Renal cortical epithelial cell (primary cell): ENCODE results near the gene GUCY2C. TPM values are rescaled to one million over a fixed set of nuclear protein-coding genes. Genes with fewer than 3 reads are reported as not detected.

ENCODE experiments used
- DNase-seq: peaks from one replicate; pipeline ENCODE4 v3.0.0-alpha.2; 2011; ENCODE audit warnings: low read depth
- total RNA-seq: library from RNA; depleted of rRNA; stranded (reverse); fragments of >200 nt; gene quantifications from 2 replicates; pipeline ENCODE4 v1.2.3, GENCODE V29; 2014

The GUCY2C gene
- total RNA-seq, 1 donor from 2014 or later = not detected

- peak; percentile 45 for DNase-seq
These were observed 67.6 kb downstream of the GUCY2C start for GRCh38 chr12:14628771-14629170.

DNA sequence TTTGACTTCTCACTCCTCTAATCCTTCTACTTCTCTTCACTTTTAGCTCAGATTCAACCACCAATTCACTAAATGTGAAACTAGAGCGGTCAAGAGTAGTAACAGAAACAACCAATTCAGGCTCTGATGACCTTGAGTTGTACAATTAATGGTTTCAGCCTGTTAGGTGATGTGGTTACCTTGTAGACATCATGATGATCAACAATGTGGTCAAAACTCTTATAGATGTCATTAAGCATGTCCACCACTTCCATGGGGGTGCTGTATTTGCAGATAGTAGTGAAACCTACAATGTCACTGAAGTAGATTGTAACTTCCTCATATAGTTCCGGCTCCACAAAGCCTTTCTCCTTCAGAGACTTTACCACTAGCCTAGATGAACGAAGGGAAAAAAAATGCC, 74.6 kb downstream of the GUCY2C start:
- no peak for DNase-seq

DNA sequence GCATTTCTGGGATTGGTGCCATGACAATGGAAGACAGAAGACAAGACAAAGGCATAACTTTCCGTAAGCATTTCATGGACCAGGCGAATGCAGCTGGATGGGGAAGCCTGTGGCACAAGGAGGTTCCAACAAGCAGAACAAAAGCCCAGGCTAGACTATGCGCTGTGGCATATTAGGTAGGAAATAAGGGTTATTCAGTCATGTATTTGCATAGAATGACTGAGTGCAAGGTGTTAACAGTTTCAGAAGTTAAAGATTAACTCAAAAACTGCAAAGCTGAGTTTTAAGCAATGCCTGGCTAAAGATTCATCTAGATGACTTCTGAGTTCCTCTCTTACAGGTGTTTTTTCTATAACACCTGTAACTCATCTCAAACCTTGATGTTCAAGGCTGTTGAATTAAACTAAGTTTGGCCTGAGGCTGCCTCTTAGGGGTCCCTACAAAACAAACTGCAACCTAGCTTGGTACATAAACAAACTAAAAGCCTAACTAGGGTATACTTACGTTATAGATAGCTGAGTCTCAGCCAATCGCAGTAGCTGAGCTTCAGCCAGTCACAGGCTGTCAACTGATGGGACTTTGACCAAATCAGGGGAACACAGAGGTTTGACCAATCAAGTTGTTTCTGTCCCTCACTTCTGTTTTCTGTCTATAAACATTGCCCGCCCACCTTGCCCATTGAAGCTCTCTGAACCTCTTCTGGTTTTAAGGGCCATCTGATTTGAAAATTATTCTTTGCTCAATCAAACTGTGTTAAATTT, 76.5 kb downstream of the GUCY2C start:
- peak; percentile 89 for DNase-seq

DNA sequence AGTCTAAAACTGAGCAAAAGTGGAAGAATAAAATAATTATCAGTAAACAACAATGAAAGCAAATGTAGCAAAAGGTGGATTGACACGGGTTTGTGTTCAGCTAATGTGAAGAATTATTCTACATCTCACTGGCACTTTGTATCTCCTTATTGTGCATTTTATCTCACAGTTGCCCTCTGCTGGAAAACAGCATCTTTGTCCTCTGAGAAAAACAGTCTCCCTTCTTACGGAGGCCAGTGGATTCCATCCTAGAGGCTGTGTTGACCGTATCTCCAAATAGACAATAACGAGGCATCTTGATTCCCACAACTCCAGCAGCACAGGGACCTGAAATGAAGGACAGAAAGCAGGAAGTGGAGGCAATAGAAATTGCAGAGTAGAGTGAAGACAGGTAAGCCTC, 77.4 kb downstream of the GUCY2C start:
- DNase-seq = peak; percentile 36

DNA sequence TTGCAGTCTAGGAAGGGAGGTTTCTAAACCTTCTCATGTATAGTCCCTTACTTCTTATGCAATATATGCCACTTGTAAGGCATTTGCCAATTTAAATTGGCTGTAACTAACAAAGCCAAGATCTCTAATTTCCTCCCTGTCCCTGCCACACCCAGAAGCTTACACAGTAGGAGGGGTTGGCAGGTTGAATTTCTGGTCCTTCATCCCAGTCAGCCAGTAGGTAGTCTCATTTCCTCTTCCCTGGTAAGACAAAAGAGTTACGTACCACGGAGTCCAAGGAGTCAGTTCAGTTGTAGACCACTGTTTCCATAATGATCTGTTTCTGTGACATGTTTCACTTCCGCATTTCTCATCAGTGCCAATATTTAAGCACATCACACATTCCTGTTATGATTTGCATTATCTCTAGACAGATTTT, 81.7 kb downstream of the GUCY2C start:
- no peak for DNase-seq

- no peak for DNase-seq
These were observed 82.7 kb downstream of the GUCY2C start for GRCh38 chr12:14613718-14614117.

DNA sequence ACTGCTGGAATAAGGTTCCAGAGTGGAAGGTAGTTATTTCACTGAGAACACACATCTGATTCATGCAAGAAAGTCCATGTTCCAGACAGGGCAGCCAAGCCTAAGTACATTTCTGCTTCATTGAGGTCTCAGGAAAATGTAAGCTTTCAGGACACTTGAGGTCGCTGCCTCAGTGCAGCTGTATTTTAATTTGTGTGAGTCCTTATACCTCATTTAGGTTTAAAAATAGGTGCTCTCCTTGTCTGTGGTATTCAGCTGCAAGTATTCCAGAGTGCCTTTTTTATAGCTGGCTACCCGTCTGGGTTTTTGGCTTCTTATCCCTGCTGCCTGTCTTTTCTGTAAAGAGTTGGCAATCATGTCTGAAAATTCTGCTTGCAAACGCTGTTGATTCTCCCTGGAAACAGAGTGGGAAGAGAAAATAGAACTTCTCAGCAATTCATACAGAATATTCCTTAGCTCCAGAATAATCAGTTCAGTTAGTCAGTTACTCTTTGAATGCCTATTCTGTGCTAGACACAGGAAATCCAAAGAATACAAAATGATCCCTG, 83.4 kb downstream of the GUCY2C start:
- DNase-seq = no peak

GRCh38 chr12:14612250-14612649, 84.1 kb downstream of the GUCY2C start:
- no peak for DNase-seq

DNA sequence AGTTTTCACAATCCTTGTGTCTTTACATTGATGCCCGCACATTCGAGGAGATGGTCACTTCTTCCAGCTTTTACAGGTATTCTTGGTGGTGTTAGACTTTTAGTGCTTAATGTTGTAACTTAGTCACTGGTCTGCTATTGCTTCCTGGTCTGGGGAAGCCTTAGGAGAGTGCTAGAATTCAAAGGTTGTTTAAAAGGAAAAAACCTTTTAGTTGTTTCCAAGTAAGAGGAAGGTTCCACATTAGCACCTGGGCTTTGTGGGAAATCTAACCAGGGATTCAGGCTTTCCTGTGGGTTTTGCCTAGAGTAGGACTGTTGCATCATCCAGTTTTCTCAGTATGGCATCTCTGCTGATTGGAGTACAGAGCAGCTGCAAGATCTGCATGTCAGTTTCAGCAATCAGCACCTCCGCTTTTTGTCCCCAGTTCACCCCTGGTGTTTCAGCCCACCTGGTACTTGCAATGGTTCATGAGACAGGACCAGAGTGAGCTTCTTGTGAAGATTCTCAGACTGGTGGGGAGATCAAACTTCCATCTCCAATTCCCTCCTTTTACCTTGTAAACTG, 84.7 kb downstream of the GUCY2C start:
- no peak for DNase-seq

DNA sequence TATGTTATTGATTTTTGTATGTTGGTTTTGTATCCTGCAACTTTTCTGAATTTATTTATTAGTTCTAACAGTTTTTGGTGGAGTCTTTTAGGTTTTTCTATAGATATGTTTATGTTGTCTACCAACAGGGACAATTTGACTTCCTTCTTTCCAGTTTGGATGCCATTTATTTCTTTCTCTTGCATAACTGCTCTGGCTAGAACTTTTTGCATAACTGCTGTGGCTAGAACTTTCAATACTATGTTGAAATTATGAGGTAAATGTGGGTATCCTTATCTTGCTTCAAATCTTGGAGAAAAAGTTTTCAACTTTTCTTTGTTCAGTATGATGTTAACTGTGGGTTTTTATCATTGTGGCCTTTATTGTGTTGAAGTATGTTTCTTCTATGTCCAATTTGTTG, 88.8 kb downstream of the GUCY2C start:
- DNase-seq = no peak

DNA sequence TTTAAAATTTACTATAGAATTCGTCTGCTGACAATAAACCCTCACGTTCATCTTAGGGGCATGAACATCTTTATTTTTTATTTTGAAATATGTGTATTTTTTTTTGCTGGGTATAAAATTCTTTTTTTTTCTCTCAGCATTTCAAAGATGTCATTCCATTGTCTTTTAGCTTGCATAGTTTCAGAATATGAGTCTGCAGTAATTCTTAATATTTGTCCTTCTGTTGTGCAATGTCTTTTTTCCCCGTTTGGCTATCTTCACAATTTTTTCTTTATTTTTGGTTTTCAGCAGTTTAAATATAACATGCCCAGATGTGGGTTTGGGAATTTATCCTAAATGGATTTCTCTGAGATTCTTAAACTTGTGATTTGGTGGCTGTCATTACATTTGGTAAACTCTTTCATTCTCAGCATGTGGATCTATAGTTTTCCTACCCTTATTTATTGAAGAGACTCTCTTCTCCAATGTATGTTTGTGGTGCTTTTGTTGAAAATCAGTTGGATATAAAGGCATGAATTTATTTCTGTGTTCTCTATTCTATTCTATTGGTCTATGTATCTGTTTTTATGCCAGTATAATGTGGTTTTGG, 90.9 kb downstream of the GUCY2C start:
- no peak for DNase-seq

- DNase-seq = no peak
These were observed 94.5 kb downstream of the GUCY2C start for GRCh38 chr12:14601692-14602478.

GRCh38 chr12:14597480-14597879, 98.9 kb downstream of the GUCY2C start:
- DNase-seq = no peak

DNA sequence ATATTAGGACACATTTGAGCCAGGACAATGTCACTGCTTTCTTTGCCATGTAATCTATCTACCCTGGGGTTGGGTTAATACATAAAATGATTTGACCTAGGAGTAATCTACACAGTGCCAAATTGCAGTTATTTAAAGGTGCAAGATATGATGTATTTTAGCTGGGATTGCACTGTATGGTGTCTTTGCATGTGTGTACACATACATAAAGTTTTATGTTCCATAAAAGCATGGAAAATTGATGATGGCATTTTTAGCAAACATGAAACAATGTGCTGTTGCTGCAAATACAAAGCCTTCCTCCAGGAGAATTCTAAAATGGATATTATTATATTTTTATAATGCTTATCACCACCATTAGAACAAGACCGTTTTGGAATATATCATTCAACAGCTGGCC, 104.7 kb downstream of the GUCY2C start:
- DNase-seq = no peak

DNA sequence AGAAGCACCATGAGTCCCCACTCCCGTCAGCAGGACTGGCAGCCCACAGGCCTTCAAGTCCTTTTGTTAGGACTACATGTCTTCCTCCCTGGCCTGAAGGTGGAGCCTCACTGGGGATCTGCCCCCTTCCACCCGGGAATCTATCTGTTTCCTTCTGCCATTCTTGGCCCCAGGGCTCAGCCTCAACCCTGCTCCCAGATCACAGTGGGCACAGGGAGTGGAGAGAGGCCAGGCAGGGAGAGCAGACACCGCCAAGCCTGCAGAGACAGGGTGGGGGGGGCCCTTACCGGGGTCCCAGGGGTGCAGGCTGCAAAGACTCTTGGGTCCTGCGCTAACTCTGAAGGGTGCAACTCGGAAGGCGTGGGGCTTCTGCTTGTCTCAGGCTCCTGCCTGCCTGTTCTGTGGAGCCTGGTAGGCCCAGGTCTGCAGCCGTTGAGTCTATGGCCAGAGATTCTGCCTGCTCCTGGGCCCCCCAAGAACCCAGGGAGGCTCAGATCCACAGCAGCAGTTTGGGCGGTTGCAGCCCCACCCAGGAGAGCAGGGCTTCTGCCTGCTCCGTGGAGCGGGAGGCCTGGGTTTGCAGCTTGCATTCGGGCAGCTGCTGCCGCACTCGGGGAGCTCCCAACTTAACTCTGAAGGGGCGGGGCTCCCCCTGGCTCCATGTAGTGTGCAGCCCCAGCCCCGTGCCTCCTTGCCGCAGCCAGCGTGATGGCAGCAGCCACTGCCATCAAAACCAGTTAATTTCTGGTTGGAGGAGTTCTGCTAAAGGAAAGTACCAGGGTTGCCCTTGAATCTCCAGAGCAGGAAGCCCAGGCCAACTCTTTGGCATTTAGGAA, 107.0 kb downstream of the GUCY2C start:
- DNase-seq = no peak

GRCh38 chr12:14588571-14588970, 107.8 kb downstream of the GUCY2C start:
- no peak for DNase-seq

- no peak for DNase-seq
These were observed 117.8 kb downstream of the GUCY2C start for GRCh38 chr12:14578646-14579045.

DNA sequence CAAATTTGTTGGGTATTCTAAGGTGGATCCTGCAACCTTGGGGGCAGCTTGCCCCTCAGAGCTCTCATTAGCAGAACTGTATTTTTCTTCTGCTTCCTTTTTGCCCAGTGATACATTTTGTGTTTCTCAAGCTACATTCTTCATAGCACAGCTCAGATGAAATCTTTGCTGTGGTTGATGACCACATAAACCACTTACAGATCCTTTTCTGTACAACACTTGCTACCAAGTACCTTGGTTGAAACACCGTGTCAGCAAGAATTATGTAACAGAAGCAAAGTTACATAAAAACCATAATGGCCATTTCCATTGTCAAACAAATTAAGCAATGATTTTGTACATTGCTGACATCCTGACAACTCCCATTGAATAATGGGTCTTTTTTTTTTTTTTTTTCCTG, 119.1 kb downstream of the GUCY2C start:
- DNase-seq = peak; percentile 80

GRCh38 chr12:14576896-14577295, 119.5 kb downstream of the GUCY2C start:
- DNase-seq = no peak

DNA sequence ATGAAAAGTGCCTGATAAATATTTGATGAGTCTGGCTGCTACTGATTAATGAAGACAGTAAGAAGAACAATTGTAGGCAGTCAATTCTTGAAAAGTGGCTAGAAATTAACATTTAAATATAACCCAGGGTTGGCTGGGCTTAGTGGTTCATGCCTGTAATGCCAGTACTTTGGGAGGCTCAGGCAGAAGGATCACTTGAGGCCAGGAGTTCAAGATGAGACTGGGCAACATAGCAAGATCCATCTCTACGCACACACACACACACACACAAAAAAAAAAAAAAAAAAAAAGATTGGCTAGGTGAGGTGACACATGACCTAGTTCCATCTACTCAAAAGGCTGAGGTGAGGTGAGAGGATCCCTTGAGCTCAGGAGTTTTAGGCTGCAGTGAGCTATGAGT, 120.8 kb downstream of the GUCY2C start:
- no peak for DNase-seq

GRCh38 chr12:14573118-14573517, 123.3 kb downstream of the GUCY2C start:
- no peak for DNase-seq
